GM21515 (cell line): Measurements from ENCODE around the gene FBXO10.
"Not testable (repeated sequence)": the region's sequence is repeated elsewhere in the genome, so short reads cannot be mapped to it uniquely, and the experiment has no call there.

Experiments
- ATAC-seq: cut with Tn5 transposase; IDR thresholded peaks from one replicate; pipeline ENCODE4 v1.9.1; 2021; ENCODE audit not compliant: unreplicated experiment

Gene FBXO10, protein sequence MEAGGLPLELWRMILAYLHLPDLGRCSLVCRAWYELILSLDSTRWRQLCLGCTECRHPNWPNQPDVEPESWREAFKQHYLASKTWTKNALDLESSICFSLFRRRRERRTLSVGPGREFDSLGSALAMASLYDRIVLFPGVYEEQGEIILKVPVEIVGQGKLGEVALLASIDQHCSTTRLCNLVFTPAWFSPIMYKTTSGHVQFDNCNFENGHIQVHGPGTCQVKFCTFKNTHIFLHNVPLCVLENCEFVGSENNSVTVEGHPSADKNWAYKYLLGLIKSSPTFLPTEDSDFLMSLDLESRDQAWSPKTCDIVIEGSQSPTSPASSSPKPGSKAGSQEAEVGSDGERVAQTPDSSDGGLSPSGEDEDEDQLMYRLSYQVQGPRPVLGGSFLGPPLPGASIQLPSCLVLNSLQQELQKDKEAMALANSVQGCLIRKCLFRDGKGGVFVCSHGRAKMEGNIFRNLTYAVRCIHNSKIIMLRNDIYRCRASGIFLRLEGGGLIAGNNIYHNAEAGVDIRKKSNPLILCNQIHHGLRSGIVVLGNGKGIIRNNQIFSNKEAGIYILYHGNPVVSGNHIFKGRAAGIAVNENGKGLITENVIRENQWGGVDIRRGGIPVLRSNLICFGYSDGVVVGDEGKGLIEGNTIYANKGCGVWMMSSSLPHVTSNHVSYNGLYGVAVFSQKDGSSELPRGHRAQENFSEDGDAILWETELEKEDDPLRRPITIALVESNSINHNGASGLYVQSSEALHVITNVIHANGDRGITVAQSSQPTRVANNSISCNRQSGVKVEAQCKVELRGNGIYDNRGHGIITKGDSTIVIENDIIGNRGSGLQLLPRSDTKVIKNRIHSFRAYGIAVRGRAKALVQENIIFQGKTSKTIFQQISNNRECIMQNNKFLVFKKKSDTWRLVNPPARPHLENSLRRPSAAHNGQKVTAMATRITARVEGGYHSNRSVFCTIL

DNA sequence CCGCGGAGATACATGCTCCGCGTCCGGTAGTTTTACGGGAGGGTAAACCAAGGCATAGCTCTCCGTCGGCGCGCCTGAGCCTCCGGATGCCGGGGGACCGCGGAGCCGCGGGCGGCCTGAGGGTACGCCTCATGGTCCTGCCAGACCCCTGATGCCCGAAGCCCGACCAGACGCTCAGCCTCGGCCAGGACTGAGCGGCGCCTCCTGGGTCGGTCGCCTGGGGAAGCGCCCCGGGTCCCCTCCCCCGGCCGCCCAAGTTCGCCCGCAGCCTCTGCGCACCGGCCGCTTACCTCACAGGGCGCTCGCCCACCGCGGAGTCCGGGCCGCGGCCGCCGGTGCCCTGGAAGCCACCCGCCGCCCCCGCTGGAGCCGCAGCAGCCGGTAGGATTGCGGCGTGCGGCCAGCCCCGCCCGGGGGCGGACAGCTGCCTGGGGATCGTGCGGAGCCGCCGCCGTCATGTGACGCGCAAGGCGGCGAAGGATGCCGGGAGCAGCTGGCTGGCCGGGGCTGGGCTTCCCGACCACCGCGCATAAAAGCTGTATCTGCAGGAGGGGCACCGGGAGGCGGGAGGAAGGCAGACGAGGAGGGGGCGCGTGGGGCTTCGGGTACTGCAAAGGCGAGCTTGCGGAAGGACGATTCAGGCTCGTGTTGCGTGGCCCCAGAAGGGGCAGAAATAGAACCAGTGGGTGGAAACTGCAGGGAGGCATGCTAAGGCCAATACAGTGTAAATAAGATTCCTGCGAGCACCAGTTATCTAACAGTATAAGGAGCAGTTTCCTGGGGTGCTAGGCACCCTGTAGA, at the start of gene FBXO10:
Gene FBXO10 (minus strand): TSS at position 460 of the 801 bp plus-strand sequence. CDS start 34,612 bp downstream, outside the sequence.
- ATAC-seq: peak; percentile 73

DNA sequence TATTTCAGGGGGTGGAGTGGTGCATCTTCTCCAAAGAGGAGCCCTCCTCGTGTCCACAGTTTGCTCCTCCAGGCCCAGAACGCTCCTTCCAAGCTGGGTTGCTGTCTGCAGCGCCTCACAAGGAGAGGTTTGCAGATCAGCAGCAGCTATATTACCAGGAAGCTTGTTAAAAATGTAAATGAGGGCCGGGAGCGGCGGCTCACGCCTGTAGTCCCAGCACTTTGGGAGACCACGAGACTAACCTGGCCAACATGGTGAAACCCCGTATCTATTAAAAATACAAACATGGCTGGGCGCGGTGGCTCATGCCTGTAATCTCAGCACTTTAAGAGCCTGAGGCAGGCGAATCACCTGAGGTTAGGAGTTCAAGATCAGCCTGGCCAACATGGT, 49.6 kb upstream of the FBXO10 start:
- ATAC-seq: no peak

DNA sequence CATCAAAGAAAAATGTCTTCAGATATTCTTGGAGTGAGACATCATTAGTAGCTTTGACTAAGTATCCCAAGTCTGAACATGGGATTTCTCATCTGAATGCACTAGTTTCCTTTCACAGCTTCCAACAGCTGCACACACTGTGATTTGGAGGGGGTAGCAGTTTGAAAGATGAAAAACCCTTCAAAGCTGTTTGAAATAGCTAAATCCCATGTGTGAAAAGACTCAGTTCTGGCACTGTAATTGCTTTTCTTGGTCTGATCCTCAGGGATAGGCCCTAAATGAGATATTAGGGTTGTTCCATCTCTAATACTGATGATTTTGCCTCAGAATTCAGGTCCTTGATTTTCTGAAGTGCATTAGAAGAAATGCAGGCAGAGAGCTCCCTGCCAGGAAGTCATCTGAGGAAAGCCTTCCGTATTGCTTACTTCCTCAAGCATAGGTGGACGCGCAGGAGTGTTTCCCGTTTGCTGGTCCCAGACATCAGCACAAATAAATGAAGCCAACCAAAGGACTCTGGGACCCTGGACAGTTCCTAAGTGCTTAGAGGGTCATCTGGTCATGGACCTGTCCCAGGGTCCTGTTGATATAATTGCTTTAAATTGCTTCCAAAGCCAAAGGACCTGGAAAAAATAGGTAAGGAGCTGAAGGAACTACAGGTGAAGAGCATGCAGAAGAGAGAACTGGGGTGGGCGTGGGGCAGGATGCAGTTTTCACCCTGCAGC, 49.0 kb upstream of the FBXO10 start:
- ATAC-seq: no peak

DNA sequence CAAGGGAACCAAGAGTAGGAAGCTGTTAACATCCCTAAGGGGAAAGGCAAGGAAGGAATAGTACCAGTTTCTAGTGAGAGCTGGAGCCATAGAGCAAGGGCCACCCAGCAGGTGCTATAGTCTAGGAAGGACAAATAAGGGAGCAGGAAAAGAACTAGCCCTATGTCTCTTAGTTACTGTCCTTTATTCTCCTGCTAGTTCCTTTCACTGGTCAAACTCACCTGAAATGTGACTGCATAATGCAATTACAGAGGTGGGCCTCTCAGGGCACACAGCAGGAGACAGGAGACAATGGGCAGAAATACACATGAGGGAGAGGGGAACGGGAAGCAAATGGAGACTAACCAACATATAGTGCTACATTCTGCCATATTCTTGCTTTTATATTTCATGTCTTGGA, 47.9 kb upstream of the FBXO10 start:
- no peak for ATAC-seq

DNA sequence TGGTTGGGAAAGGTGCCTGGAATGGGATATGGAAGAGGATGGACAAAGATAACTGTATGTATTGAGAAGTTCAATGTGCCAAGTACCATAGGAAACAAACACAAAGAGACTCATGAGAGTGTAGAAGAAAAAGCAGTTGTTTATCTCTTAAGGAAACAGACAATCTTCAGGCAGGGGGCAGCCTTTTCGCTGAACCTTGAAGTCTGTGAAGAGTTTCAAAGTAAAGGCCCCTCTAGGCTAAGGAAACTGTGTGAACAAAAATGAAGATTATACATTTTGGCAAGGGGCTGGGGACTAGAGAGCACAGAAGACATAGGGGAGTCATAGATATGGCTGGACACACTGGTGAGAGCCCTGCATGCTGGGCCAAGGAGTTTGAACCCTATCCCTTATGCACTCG, 47.1 kb upstream of the FBXO10 start:
- no peak for ATAC-seq

DNA sequence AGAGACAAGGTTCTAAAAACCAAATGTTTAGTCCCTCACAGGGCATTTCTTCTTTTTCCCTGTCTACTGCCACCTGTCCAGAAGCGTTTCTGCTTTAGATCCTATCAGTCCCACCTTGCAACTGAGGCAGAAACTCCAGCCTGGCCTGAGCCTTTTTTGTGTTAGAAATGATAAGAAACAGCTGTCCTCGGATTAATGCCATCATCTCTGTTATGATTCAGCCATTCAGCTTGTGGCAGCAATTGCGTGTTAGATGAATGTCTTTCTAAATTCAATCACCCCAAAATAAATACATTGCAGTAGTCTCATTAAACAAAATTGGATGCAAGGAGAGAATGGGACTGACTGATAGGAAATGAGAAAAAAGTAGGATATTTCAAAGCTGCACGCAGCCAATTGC, 46.3 kb upstream of the FBXO10 start:
- ATAC-seq: no peak

DNA sequence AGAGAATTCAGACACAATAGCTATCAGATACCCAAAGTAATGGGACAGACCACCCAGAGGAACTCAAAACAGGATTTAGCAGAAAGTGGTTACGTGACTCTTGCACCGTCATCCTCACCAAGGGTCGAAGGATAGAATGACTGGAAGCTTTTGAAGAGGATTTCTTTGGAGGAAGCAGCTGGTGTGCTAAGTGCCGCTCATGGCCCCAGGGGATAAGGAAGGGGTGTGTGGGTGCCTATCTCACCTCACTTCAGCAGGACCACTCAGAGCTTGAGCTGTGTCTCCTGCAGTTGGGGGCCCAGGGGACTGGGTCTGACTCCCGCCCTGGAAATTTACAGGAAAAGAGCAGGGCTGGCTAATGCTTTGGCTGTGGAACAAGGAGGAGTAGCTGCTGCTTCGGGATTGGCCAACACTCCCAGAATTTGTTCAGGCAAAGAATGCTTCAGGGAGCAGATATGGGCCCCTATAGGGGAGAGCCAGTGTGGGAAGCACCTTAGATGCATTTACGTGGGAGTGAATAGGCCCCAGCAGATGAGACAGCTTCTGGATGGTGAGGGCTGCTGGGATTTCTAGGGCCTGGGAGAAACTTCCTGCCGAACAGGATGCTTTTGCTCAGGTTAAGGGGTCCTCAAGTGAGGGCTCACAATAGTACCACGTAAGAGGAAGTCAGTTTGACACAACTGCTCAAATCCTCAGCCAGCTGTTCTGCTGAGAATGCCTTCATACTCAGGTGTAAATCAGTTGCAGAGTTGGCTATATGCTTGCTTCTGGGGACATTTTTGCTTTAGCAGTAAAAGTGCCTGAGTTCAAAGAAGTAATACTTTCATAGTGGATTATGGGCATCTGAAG, 45.3 kb upstream of the FBXO10 start:
- no peak for ATAC-seq

DNA sequence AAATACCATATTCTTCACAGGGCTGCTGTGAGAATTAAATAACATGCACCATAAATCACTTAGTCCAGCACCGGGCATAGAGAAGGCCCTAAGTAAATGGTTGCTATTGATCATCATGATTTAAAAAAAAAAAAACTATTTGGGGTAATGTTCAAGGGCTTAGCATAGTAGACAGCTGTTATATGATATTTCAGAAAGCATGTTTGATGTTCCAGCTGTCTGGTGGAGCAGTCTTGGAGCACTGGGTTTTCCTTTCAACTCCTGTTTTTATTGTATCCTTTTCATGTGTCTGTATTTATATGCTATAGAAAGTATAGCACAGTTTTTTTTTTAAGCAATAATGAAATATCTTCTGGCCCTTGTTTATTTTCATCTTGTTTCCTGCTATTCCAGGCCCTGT, 44.2 kb upstream of the FBXO10 start:
- ATAC-seq: no peak

DNA sequence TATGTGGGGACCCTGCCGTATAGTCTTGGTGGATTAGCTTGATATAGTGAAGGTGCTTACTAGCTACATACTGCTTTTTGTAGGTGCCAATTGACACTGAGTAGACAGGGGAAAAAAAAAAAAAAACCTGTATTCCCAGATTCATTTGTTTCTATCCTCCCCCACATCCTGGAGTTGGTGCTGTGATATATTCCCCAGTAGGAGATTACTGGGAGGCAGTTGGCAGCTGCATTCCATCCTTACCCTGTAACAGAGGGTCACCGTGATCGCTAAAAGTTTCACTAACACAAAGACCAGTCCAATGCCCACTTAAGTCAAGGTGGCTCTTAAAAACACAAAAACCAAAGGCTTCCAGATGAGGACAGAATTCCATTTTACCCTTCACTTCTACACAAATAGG, 43.6 kb upstream of the FBXO10 start:
- ATAC-seq: no peak

DNA sequence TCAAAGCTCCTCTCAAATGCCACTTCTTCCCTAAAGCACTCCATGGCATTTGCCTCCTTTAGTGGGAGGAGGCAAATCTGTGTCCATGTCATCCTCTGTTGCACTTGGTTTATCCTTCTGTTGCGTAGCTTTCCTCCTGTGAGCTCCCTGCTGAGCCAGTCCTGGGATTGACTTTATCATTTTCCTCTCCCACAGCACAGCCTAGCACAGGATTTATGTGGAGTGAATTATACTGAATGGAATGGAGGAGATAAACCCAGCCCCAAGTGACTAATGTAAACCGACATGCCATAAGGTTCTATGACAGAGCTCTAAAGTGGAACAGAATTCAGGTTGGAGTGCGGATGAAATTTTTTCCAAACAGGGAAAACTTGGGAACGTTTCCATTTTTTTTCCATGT, 42.6 kb upstream of the FBXO10 start:
- no peak for ATAC-seq

DNA sequence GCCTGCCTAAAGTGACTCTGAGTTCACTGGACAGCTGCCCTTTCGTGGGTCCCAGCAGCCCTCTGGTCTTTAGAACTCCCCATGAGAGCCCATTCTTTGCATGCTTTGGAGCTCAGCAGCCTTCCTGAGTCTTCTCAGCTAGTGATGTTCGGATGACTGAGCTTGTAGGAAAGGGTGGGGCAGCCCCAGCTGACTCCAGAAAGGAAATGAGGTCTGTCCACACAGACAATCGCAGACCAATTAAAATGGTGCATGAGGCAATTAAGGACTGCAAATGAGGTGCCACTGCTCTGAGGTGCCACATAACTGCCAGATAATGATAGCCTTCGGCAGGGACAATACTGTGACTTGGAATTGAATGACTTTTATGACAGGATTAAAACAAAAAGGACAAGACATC, 41.7 kb upstream of the FBXO10 start:
- no peak for ATAC-seq

DNA sequence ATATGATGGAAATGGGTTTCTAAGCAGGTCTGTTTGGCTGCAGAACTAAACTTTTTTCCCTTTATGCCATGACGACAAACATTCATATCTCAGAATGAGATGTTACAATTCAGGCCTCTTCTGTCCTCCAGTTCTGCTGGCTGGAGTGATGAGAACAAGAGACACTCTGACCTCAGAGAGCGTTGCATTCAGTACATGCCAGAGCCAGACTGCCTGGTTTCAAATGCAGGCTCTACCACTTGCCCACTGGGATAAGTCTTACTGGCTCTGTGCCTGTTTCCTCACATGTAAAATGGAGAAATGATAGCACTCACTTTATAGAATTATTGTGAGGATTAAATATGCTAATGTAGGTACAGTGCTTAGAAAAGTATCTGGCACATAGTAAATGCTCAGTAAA, 41.0 kb upstream of the FBXO10 start:
- no peak for ATAC-seq

DNA sequence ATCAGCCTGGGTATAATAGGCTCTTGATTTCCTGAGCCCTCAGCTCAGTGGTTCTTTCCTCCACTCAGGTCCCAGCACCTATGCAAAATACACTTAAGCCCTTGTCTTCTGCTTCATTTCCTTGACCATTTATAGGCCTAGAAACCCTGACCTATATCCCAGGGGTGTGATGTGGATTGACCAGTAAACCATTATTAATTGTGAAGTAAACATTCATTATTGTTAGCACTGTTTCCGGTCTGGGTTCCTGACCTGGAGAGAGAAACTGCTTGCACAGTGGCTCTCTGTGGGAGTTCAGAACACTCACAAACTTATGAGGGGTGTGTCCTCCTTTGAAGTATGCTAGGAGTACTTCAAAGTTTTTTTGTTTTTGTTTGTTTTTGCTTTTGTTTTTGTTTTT, 35.8 kb upstream of the FBXO10 start:
- ATAC-seq: no peak

DNA sequence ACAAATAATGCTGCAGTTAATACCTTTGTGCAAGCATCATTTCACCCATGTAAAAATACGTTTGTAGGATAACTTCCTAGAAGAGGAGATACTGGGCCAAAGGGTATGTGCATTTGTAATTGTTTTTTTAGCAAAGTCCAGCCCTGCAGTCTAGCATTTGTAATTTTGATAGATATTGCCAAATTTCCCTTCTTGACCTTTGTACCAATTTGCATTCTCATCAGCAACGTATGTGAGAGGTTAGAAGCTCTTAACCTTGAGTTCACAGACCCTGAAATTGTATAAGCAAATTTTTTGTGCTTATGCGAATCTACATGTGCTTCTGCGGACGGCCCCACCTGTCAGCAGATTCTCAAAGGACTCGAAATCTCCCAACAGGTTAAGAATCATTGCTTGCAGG, 34.8 kb upstream of the FBXO10 start:
- ATAC-seq: no peak

DNA sequence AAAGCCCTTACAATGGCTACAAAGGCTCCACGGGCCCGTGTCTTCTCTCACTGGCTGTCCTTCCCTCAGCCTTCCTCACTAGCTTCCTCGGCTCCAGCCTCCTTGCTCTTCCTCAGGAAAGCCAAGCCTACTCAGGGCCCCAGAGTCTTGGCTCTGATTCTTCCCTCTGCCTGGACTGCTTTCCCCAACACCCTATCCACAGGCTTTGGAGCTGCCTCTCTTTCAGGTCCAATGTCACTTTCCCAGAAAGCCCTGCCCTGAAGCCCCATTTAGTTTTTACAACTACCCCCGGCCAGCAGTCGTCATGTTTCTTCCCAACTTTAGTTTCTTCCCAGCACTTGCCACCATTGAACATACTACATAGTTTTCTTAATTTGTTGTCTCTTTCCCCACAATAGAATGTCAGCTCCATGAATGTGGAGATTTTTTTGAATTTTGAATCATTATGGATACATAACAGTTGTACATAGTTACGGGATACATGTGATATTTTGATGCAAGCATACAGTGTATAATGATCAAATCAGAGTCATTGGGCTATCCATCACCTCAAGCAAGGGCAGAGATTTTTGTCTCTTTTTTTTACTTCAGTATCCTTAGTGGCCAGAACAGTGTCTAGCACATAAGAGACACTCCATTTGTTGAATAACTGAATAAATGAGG, 33.7 kb upstream of the FBXO10 start:
- ATAC-seq: no peak

DNA sequence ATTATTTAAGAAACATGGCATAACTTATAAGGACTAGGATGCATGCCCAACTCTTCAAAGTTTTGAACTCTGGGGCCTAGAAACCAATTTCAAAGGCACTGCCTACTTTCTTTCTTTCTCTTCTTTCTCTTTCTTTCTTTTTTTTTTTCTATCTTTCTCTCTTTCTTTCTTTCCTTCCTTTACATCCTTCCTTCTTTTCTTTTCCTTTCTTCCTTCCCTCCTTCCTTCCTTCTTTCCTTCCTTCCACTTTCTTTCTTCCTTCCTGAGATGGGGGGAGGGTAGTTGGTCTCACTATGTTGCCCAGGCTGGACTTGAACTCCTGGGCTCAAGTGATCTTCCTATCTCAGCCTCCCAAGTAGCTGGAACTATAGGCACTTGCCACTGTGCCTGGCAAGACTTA, 32.1 kb upstream of the FBXO10 start:
- no peak for ATAC-seq

DNA sequence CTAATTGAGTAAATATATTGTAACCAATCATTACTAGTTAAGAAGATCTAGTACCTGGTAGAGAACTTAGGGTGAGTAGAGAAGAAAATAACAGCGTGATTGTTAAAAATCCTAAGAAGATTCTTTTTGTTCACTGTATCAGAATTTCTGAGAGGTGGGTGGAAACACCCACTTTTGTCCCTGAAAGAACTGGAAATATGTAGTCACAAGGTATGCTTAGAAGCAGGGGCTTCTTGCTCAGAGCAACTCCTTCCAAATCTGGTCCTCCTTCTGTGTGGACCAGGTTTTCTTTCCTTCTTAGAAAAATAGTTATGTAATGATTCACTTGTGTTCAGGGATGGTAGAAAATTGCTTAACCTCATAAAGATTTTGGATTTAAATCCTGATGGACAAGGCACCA, 28.1 kb upstream of the FBXO10 start:
- ATAC-seq: no peak

DNA sequence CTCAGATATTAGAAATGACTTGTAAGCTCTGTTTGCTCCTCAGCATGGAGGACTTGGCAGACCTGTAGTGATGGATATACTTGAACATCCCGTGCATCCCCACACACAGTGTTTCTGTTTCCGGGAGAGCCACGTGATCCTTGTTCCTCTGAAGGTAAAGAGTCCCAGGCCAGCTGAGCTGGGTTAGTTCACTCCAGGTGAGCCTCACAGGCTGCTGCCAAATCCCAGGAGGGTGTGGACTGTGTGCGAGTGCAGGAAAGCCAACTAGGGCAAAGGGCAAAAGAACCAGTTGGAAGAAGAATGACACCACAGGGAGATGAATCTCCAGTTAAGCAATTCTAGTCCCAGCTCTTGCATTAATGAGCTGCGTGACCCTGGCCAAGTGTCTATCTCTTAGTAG, 26.6 kb upstream of the FBXO10 start:
- ATAC-seq: no peak

DNA sequence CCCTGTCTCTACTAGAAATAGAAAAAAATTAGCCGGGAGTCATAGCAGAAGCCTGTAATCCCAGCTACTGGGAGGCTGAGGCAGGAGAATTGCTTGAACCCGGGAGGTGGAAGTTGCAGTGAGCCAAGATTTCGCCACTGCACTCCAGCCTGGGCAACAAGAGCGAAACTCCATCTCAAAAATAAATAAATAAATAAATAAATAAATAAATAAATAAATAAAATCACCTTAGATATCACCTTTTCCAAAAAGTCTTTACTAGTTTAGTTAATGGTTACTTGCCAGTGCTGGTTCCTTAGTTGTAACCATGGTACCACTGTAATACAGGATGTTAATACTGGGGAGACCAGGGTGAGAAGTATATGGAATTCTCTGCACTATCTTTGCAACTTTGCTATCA, 25.9 kb upstream of the FBXO10 start:
- ATAC-seq: not testable (repeated sequence)
